NCI-H2227 treated with DMSO at 0.1 percent for 48 hours (cell line): ENCODE measurements around the gene LAMA3.

Source experiments
- DNase-seq: peaks from one replicate; lab custom pipeline; 2025; lab: John Stamatoyannopoulos, UW

The LAMA3 gene

DNA sequence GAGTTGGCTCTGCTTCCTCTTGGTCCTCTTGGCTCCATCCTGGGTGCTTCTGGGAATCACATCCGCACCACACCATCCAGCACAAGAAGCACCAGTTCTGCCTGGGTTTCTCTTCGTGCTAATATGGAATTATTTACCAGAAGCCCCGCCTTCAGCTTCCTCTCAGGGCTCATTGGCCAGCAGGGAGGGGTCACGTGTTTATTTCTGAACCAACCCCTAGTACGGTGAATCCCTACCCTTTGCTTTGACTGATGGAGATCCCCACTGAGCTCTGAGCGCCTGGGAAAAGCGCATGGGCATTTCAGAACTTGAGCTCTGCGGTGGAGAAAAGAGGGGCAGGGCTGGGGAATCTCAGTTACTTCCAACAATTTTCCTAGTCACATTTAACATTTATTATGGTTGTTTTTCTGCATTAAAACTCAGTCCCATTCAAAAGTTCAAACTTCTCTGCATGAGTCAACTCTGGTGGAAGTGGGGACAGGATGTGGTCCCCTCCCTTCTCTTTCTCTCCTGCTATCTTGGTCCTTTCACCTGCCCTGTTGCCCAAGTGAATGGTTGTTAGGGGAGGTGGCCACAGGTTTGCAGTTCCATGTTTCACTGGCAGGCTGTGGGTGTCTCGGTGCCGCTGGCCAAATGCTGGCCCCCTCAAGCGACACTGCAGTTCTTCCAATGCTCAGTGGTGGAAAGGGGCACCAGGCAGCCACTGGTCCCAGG is 248.9 kb downstream of the LAMA3 start:
- no peak for DNase-seq

- DNase-seq, result no peak
Observed at GRCh38 chr18:23938901-23939341, 249.7 kb downstream of the LAMA3 start.

GRCh38 chr18:23939366-23939765 is 250.1 kb downstream of the LAMA3 start:
- DNase-seq, result no peak

DNA sequence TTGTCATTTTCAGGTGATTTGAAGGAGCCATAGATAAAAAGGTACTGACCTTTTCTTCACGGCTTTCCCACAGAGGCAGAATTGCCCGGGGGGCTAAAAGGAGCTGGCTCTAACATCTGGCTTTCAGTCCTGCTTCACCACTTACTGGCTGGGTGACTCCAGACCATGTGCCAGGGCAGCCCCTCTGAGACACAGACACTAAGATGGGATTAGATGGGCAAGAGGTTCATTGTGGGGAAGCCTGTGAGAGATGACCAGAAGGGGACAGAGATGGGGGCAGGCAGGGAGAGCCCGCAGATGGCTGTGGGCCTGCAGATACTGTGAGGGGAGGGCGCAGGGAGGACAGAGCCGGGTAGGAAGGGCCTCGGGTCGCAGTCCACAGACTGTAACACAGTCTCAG is 250.6 kb downstream of the LAMA3 start:
- DNase-seq, result no peak

DNA sequence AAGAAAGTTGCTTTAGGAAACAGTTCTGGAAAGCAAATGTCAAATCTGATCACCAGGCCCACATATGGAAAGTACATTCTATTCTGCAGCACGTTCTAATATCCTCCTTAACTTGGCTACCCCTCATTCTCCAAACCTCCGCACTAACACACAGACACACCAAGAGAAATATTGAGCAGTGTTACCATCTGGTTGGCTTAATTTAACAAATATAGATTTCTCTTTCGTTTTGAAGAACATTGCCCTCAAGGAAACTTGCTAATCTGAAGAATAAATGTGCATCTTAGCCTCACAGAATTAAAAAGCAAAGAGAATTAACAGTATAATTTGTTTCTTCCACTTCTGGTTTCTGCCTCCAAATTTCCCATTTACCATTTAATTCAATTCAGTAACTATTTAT is 252.5 kb downstream of the LAMA3 start:
- no peak for DNase-seq

GRCh38 chr18:23943104-23943503 is 253.9 kb downstream of the LAMA3 start:
- no peak for DNase-seq

DNA sequence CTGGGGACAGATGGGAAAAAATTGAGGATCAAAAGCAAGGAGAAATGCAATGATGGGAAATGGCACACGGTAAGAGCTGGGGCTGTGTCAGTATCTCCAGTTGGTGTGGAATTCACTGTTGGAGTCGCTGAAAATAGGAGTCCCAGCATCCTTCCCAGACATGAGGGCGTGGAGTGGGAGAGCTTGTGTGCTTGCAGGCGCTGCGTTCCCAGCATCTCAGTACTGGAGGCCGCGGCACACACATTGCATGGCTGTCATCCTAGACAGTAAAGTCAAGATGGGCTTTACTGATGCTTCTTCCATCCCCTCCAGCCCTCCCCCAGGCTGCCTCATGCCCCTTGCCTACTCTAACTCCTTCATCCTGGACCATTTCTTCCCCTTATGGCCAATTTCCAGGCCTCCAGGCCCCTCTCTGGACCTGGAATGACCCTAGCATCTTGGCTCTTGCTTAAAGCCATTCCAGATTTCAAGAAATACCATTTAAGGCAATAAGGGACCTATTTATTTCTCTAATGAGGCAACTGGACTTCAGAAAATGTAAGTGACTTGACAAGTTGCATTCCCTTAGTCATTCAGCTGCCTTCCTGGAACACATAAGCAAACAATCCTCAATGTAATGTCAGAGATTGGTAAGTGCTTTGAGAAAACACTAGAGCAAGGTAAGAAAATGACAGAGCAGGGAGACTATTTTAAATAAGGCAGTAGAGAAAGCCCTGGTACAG is 254.8 kb downstream of the LAMA3 start:
- DNase-seq, result no peak

- DNase-seq, result no peak
Observed at GRCh38 chr18:23945416-23946079, 256.3 kb downstream of the LAMA3 start.

- no peak for DNase-seq
Observed at GRCh38 chr18:23949863-23950262, 260.6 kb downstream of the LAMA3 start.

- DNase-seq, result no peak
Observed at GRCh38 chr18:23950644-23951043, 261.4 kb downstream of the LAMA3 start.

- DNase-seq, result no peak
Observed at GRCh38 chr18:23951206-23951605, 262.0 kb downstream of the LAMA3 start.

GRCh38 chr18:23953984-23954383 is 264.7 kb downstream of the LAMA3 start:
- DNase-seq, result no peak

DNA sequence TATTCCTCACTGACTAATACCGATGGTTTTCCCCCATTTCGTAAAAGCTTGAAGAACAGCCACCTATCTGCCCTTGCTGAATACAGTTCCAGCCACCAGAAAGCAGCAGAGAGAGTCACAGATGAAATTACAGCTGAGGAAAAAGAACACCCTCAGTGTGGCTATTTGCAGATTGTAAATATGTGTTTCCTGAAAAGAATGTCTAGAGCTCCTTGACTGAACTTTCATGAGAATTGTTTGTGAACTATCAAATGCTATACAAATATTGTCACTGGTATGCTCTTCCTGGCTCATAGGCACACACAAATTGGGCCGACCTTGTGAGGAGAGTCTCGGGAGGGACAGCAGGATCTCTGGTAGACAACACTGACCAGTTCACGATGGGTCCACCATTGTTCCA is 267.2 kb downstream of the LAMA3 start:
- DNase-seq, result no peak

GRCh38 chr18:23958036-23958435 is 268.8 kb downstream of the LAMA3 start:
- DNase-seq, result no peak

DNA sequence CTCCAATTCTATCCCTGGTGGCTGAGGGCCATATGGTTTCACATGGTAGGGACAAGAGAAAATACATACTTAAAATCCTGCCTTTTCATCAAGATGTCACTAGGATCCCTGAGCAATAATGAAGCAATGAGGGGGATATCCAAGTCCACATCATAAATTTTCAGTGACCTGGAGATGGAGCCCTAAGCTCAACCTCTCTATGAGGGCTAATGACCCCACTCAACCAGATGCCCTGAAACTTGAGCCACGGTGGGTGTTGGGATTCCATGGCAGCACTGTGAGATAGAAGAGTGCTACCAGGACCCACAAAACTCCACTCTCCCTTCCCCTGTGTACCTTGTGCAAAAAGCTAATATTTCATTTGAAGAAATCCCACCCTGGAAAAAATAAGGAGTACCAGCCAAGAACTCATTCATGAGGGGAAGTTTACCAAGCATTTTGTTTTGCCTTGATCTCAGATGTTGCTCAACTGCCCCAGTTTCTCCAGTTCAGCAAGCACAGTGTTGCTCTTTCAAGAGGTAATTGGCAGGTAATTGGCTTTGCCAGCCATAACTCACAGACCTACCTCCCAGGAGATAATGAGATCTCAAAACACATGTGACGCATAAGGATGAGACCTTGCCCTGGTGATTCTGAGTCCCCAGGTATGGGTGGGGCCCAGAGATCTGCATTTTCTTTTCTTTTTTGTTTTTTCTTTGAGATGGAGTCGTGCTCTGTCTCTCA is 274.4 kb downstream of the LAMA3 start:
- DNase-seq, result no peak

DNA sequence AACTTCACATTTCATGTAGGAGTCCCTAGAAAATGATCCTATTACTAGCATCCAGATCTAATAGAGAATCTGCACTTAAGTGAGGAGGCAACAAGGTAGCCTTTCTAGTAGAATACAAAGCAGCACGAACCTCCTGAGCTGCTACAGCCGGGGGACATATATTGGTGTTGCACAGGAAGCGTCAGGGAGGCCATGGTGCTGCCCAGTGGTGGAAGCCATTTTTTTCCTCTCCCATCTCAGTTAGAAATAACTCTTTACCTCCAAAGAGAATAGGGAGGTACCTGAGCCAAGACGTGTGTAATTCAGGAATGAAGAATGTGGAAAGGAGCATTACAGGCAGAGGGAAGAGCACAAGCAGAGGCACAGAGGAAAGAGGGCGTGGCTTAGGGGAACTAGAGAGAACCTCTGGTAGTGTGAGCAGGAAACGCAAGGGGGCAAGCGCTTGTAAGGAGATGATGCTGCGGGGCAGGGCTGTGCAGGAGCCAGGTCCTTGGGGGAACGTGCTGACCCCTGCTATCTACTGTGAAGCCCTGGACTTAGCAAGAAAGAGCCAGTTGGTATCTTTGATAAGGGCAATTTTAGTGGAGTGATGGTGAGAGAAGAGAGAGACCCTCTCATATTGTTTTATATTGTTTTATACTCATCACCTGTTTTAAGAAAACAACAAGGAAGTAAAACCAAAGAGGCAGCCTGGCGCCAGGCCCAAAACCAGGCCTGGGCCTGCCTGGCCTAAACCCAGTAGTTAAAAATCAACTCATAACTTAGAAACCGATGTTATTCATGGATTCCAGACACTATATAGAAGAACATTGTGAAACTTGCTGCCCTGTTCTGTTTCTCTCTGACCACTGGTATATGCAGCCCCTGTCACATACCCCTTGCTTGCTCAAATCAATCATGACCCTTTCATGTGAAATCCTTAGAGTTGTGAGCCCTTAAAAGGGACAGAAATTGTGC is 275.3 kb downstream of the LAMA3 start:
- DNase-seq, result no peak

- peak; percentile 68 for DNase-seq
Observed at GRCh38 chr18:23966909-23967308, 277.7 kb downstream of the LAMA3 start.

GRCh38 chr18:23967321-23968089 is 278.3 kb downstream of the LAMA3 start:
- DNase-seq, result peak; percentile 68

- DNase-seq, result no peak
Observed at GRCh38 chr18:23968638-23969604, 279.7 kb downstream of the LAMA3 start.
